GM21786 (cell line): ENCODE data around the gene HSCB.
"Not testable (repeated sequence)": the region's sequence is repeated elsewhere in the genome, so short reads cannot be mapped to it uniquely, and the experiment has no call there.

Experiments used
- ATAC-seq: cut with Tn5 transposase; IDR thresholded peaks from one replicate; pipeline ENCODE4 v1.9.1; 2021; ENCODE audit not compliant: unreplicated experiment

The HSCB gene

GRCh38 chr22:28783786-28784671 lies 42.2 kb downstream of the HSCB start:
- ATAC-seq: no peak

GRCh38 chr22:28788601-28789000 lies 46.8 kb downstream of the HSCB start:
- ATAC-seq: no peak

DNA sequence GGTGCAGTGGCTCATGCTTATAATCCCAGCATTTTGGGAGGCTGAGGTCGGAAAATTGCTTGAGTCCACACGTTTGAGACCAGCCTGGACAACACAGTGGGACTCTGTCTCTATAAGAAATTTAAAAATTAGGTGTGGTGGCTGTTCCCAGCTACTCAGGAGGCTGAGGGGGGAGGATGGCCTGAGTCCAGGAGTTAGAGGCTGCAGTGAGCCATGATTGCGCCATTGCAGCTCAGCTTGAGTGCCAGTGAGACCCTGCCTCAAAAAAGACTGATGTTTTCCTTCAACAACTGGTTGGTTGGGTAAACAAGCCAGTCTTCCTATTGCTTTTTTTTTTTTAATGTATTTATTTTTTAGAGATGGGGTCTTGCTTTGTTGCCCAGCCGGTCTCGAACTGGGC lies 49.3 kb downstream of the HSCB start:
- ATAC-seq: no peak

GRCh38 chr22:28791841-28792490 lies 50.1 kb downstream of the HSCB start:
- ATAC-seq: peak; percentile 62

GRCh38 chr22:28792491-28793383 lies 50.9 kb downstream of the HSCB start:
- peak; percentile 30 for ATAC-seq

GRCh38 chr22:28793976-28794584 lies 52.2 kb downstream of the HSCB start:
- no peak for ATAC-seq

- no peak for ATAC-seq
Observed at GRCh38 chr22:28795071-28795693, 53.3 kb downstream of the HSCB start.

DNA sequence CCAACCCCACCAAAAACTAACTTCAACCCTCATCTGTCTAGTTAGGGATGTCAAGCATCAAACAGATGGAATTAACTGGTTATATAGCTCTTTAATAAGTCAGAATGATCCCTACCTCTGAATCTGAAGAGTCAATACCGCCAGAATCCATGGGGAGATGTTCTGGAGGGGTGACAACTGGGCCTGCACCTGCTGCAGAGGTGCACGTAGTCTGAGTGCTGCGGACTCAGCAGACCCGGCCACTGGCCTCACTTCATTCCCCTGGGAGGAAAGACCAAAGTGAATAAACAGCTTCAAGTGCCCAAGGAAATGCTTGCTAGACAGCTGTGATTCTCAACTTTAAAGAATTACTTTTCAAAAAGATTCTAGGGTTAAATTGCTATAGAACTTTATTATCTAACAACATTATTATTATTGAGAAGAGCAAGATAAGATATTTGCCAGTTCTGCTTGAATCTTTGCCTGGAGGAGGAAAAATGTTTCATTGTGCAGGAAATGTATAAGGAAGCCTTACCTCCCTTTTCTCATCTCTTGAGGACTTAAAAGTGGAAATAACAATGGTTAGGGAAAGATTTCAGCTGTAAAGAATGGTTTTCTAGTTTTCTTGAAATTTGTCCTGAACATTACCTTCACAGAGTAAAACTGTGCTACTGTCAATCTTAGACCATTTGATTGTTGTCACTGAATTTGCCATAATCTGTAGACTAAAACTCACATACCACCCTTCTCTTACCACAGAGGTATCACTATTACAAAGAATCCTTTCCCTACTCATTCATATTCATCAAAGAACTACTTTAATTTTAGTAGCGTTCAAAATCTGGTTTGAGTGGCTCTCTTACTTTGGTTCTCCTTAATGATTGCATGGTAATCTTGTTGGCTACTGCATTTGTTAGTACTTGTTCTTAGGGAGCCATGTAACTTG lies 54.4 kb downstream of the HSCB start:
- ATAC-seq: no peak

DNA sequence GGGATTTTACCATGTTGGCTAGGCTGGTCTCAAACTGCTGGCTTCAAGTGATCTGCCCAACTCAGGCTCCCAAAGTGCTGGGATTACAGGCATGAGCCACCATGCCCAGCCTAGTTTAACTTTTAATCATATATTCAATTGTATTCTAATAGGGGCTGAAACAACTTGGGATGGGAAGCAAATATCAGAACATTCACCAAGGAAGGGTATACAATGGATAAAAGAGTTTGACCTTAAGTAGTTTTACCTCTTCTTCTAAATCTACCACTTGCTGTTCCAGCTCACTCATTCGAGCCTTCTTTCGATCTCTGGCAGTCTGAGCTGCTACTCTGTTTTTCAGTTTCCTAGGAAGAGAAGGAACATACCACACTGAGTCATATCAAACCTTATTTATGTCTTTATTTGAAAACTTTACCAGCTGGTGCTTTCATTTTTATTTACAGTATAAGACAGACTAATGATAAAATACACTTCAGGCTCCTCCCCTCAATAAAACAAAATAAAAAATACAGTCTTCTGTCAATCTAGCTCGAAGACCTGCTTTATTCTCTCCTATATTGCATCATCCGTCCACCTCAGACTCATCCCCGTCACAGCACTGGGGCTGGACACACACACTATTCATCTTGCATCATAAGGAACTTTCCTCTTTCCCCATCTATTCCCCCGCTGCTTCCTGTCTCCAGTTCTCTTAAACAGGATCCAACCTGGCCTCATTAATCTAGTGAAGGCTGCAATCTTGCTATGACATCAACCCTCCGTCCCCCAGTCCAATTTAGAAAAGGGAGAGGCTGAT lies 57.2 kb downstream of the HSCB start:
- no peak for ATAC-seq

GRCh38 chr22:28799606-28800307 lies 57.9 kb downstream of the HSCB start:
- ATAC-seq: peak; percentile 12

- ATAC-seq: peak; percentile 71
Observed at GRCh38 chr22:28800308-28801041, 58.6 kb downstream of the HSCB start, which contains the start of gene XBP1. Gene XBP1, minus strand, starts transcription at chr22:28800569.

DNA sequence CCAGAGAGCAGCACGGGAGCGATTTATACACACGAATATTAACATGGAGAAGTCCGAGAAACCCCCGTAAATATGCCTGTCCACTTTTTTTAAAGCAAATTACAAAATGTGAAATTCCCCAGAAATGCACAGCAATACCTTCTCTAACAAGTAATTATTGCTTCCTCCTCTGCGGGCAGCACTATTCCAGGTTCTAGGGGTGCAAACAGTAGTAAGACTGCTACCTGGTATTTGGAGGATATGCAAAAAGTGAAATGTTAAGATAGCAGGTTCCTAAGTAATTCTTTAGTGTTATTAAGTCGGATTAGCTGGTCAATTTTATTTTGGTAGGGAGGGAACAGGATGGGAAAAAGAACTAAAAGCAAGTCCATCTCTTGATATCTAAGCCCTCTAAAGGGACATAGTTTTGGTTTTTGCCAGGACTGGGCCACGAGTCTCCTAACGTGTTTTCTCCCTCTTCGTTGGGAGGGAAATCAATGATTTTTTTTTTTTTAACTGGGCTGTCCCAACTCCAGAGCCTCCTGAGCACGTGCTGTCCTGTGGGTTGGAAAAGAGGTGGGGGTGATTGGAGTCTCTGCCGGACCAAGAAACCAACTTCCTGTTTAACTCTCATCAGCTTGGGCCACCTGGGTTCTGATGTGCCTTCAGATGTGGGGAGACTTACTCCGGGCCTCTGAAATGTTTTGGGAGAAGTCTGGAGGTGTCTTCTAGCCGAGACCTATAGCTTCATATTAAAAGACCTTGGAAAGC lies 60.2 kb downstream of the HSCB start:
- ATAC-seq: no peak

DNA sequence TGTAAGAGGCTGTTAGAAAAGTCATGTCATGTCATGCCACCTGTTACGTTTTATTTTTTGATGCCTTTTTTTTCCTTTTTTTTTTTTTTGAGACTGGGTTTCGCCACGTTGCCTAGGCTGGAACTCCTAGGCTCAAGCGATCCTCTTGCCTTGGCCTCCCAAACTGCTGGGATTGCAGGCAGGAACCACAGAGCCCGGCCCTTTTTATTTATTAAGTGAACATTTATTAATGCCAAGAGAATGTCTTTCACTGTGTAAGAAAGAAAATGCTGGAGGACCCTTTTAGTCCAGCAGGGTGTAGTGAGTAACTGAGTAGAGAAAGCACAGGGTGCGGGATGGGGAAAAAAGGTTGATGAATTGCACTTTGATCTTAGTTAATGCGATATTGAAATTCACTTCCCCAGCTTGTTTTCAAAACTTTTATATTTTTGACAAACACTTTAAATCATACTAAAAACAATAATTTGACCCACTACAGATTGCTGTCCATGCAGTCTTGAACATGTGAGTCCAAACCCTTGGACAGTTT lies 60.8 kb downstream of the HSCB start:
- no peak for ATAC-seq

DNA sequence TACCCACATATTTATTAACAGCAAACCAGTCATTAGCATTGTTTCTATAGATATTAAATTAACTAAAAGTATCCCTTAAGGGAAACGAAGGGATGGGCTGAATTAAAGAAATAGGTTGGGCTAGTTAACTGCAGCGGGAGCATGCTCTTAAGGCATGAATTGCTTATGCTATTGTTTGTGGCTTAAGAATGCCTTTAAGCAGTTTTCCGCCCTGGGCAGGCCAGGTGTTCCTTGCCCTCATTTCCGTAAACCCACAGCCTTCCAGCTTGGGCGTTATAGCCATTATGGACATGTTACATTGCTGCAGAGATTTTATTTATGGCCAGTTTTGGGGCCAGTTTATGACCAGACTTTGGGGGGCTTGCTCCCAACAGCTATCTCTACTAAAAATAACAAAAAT lies 63.6 kb downstream of the HSCB start:
- ATAC-seq: not testable (repeated sequence)
